Body of pancreas (tissue), 4 donors: ENCODE data around the gene JOSD2. TPM values are rescaled to one million over a fixed set of nuclear protein-coding genes. Genes with fewer than 3 reads are reported as not detected.

Experiments used
- ATAC-seq: fragments of 150-250 bp; one replicate; pipeline ENCODE4 v1.9.1; 2016
- DNase-seq, 4 donors: peaks; one replicate each; pipeline ENCODE4 v3.0.0-alpha.2; 2019
- H3K27ac ChIP-seq, 4 donors: fragments of 200-600 bp; sonication (generic); 1 replicate in 3 of 4; 2 replicates in 1 of 4; pipeline versions ENCODE4 v1.5.1 to v1.6.1; 2016 to 2019; ENCODE audit warnings: mild to moderate bottlenecking in 1 of 4, mixed read lengths in 1 of 4, moderate library complexity in 1 of 4
- H3K27me3 ChIP-seq, 2 donors: fragments of 200-600 bp; sonication (generic); one replicate each; pipeline ENCODE4 v1.6.0; 2016; ENCODE audit warnings: mild to moderate bottlenecking in 1 of 2
- H3K36me3 ChIP-seq, 2 donors: fragments of 200-600 bp; sonication (generic); replicated peaks in 1 of 2; 2 replicates each; pipeline ENCODE4 v1.5.1; 2016; ENCODE audit warnings: low read depth in 2 of 2; ENCODE audit not compliant: insufficient read depth in 1 of 2
- H3K4me1 ChIP-seq: fragments of 200-600 bp; sonication (generic); one replicate; pipeline ENCODE4 v1.6.0; 2016
- H3K4me3 ChIP-seq, 2 donors: fragments of 200-600 bp; sonication (generic); 1 replicate in 1 of 2; 2 replicates in 1 of 2; pipeline ENCODE4 v1.5.1; 2016 to 2019
- H3K9me3 ChIP-seq, 3 donors: fragments of 200-600 bp; sonication (generic); 1 replicate in 2 of 3; 2 replicates in 1 of 3; pipeline ENCODE4 v1.5.1; 2016
- POLR2A ChIP-seq, 3 donors: fragments of 450-650 bp; IDR thresholded peaks; one replicate each; pipeline ENCODE4 v1.6.1; 2016; ENCODE audit warnings: antibody characterized with exemption in 3 of 3, mild to moderate bottlenecking in 2 of 3
- WGBS, 2 donors: methylation state at CpG; one replicate each; pipeline ENCODE4 v1.1.5; 2017; 5-methylcytosine and 5-hydroxymethylcytosine counted together
- intact Hi-C: fragments of 100-400 bp; cut with DNase I; formaldehyde crosslinking; loops from one replicate; pipeline ENCODE4 v1.15.1; 2023
- total RNA-seq, 2 donors: library from RNA; depleted of rRNA; stranded (reverse); fragments of >200 nt; gene quantifications; one replicate each; pipeline ENCODE4 v1.1.0, GENCODE V29; 2016
- TF ChIP-seq, protein P1 (sequence below), 7 experiments: fragments of 450-650 bp in 4 of 7; fragments of 200-600 bp in 3 of 7; sonication (generic) in 3 of 7; IDR thresholded peaks; one replicate each; pipeline ENCODE4 v1.5.1; 2016 to 2019; ENCODE audit warnings: antibody characterized with exemption in 7 of 7

Gene JOSD2
- total RNA-seq, 2 donors from 2014 or later = 5.6 to 7.5 TPM

DNA sequence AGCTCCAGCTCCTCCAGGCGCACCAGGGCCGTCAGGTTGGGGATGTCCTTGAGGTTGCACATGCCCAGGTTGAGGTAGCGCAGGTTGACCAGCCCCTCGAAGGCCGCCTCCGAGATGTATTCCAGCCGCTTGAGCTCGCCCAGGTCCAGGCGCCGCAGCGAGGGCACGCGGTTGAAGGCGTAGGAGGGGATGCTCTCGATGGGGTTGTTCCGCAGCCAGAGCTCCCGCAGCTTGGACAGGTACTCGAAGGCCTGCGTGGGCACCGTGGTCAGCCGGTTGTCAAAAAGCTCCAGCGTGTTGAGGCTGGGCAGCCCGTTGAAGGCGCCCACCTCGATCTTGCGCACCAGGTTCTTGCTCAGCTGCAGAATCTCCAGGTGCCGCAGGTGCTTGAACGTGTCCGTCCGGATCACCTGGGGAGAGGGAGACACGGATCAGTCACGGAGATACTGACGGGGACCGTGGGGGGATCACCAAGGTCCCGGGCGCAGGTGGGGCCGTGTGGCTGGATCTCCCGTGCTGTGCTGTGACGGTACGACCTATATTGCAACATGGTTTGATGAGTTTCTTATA lies 8.1 kb upstream of the JOSD2 start:
- no peaks in the 10 kb centered on the region for H3K36me3 ChIP-seq
- 87 to 88% methylated on average over 8 to 37 of the region's 40 CpGs for WGBS, 2 donors
- ATAC-seq (no peak), DNase-seq (no peak)
- TF ChIP-seq, protein P1, sequence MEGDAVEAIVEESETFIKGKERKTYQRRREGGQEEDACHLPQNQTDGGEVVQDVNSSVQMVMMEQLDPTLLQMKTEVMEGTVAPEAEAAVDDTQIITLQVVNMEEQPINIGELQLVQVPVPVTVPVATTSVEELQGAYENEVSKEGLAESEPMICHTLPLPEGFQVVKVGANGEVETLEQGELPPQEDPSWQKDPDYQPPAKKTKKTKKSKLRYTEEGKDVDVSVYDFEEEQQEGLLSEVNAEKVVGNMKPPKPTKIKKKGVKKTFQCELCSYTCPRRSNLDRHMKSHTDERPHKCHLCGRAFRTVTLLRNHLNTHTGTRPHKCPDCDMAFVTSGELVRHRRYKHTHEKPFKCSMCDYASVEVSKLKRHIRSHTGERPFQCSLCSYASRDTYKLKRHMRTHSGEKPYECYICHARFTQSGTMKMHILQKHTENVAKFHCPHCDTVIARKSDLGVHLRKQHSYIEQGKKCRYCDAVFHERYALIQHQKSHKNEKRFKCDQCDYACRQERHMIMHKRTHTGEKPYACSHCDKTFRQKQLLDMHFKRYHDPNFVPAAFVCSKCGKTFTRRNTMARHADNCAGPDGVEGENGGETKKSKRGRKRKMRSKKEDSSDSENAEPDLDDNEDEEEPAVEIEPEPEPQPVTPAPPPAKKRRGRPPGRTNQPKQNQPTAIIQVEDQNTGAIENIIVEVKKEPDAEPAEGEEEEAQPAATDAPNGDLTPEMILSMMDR (IDR thresholded peaks at IDR 0.05) = no peak
- TF ChIP-seq POLR2A (IDR thresholded peaks at IDR 0.05) = no peak
- intact Hi-C loops = loop anchor here (10.0 kb wide), 1 partner anchor 596 kb away; no protein-coding TSS in a partner anchor
- H3K27ac ChIP-seq = no peak overlapping the region
- H3K4me1 ChIP-seq = no peaks in the 10 kb centered on the region
- H3K9me3 ChIP-seq = no peaks in the 10 kb centered on the region
- H3K27me3 ChIP-seq = peaks cover 0 to 5% of the 10 kb centered on the region in 2 donors
- no peak overlapping the region for H3K4me3 ChIP-seq

GRCh38 chr19:50518091-50519005 lies 7.4 kb upstream of the JOSD2 start:
- TF ChIP-seq, protein P1 (IDR thresholded peaks at IDR 0.05) = no peak
- no peak for TF ChIP-seq POLR2A (IDR thresholded peaks at IDR 0.05)
- Histone ChIP-seq H3K27ac (no peak overlapping the region), H3K4me1 (no peaks in the 10 kb centered on the region), H3K9me3 (no peaks in the 10 kb centered on the region), H3K4me3 (no peak overlapping the region), H3K36me3 (no peaks in the 10 kb centered on the region), H3K27me3 (peaks cover 0 to 5% of the 10 kb centered on the region in 2 donors)
- ATAC-seq (no peak), DNase-seq (no peak)
- intact Hi-C loops = loop anchor here (10.0 kb wide), 1 partner anchor 596 kb away; no protein-coding TSS in a partner anchor
- WGBS, 2 donors = 89 to 94% methylated on average over 57 to 82 of the region's 87 CpGs

- TF ChIP-seq, protein P1 (IDR thresholded peaks at IDR 0.05) = no peak
- TF ChIP-seq POLR2A (IDR thresholded peaks at IDR 0.05) = no peak
- intact Hi-C loops = loop anchor here (10.0 kb wide), 1 partner anchor 597 kb away; no protein-coding TSS in a partner anchor
- no peak for DNase-seq
- WGBS, 2 donors = 91 to 93% methylated on average over 11 to 35 of the region's 37 CpGs
- no peak for ATAC-seq
- no peaks in the 10 kb centered on the region for H3K9me3 ChIP-seq
- H3K27me3 ChIP-seq = peaks cover 0 to 5% of the 10 kb centered on the region in 2 donors
- no peak overlapping the region for H3K27ac ChIP-seq
- H3K36me3 ChIP-seq = no peaks in the 10 kb centered on the region
- no peaks in the 10 kb centered on the region for H3K4me1 ChIP-seq
- H3K4me3 ChIP-seq = no peak overlapping the region
Observed at GRCh38 chr19:50517704-50518075, 6.7 kb upstream of the JOSD2 start.

DNA sequence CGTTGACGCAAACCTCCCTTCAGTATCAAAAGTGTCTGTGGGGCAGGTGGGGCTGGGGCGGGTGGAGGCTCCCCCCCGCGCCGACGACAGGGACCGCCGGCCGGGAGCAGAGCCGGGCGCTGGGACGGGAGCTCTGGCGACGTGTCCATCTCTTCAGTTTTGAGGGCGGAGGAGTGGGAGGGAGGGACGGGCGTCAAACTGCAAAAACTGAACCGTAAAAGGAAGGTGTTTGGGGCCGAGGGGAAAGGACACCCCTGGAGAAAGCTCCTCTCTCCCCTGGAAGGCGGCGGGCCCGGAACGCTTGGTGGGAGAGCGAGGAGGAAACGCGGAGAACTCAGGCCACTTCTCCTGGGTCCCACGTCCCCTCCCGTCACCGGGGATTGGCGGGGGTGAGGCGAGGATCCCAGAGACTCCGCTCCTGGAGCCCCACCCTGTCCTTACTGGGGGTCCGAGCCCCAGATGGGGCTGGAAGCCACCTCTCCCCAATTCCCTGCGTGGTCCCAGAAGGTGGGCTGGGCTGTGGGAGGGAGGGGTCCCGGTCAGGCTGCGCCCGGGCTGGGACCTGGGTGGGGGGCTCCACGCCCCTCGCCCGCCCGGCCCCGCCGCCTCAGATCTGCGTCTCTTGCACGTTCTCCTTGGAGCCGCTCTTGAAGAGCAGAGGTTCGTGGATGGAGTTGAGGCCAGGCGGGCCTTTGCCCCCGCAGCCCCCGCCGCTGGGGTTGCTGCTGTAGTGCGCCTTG lies 6.1 kb upstream of the JOSD2 start:
- TF ChIP-seq, protein P1 (IDR thresholded peaks at IDR 0.05) = no peak
- no peak for TF ChIP-seq POLR2A (IDR thresholded peaks at IDR 0.05)
- H3K4me3 ChIP-seq = no peak overlapping the region
- 28 to 56% methylated on average over 28 to 50 of the region's 53 CpGs for WGBS, 2 donors

More for the DNA sequence above, 6.1 kb upstream of the JOSD2 start:
- Histone ChIP-seq H3K9me3 (no peaks in the 10 kb centered on the region), H3K36me3 (no peaks in the 10 kb centered on the region), H3K4me1 (no peaks in the 10 kb centered on the region), H3K27me3 (peaks cover 0 to 5% of the 10 kb centered on the region in 2 donors), H3K27ac (no peak overlapping the region)
- DNase-seq = no peak
- no peak for ATAC-seq
- intact Hi-C loops = loop anchor here (10.0 kb wide), 1 partner anchor 598 kb away; no protein-coding TSS in a partner anchor
